Stimulated activated CD4-positive, alpha-beta T cell treated with anti-CD3 and anti-CD28 coated beads, Interleukin-12 subunit alpha, Interleukin-12 subunit beta, amount 100 ng/mL, for 4 hours (primary cell): Measurements from ENCODE around the gene SLC15A5.

Experiments
- DNase-seq: peaks from one replicate; pipeline ENCODE4 v3.0.0-alpha.2; 2020

The SLC15A5 gene

DNA sequence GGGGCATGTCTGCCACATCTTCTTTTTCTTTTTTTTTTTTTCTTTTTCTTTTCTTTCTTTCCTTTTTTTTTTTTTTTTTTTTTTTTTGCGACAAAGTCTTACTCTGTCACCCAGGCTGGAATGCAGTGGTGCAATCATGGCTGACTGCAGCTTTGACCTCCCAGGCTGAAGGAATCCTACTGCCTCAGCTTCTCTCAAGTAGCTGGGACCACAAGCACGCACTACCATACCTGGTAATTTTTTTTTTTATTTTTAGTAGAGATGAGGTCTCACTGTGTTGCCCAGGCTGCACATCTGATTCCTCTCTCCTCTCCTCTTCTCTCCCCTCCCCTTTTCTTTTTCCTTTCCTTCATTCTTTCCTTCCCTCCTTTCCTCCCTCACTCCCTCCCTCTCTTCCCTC is 18.5 kb downstream of the SLC15A5 start:
- DNase-seq = no peak

DNA sequence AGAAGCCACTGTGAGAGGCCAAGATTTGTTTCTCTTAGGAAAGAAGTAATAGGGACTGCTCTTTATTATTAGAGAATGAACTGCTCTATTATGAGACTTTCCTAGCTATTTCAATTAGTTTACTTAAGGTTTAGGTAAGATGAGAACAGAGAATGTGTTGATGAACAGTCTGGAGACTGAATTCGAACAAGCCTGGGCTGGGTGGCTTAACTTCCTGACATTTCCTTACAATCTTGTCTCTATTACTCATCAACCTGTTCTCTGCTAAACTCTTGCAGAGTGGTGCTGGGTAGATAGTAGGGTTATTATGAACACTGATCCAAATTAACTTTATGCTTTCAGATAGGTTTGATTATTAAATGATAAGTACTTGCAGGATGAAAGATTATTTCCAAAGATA is 31.2 kb downstream of the SLC15A5 start:
- no peak for DNase-seq

DNA sequence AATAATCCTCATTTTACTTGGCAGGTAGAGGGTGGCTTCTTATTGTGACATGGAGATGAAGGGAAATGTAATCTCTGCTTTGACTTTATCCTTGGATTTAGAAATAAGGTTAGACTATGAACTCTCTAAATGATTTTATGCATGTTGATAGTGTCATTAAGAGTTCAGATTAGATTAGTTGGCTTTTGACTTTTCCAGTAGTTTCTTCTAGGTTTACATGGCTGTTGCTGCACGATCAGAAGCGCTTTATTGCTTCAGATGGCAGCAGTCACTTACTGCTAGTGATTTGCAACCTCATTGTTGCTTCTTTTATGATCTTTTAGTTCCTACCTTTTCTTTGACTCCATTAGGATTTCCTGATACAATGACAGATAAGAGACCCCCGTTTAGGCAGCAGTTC is 32.3 kb downstream of the SLC15A5 start:
- no peak for DNase-seq

DNA sequence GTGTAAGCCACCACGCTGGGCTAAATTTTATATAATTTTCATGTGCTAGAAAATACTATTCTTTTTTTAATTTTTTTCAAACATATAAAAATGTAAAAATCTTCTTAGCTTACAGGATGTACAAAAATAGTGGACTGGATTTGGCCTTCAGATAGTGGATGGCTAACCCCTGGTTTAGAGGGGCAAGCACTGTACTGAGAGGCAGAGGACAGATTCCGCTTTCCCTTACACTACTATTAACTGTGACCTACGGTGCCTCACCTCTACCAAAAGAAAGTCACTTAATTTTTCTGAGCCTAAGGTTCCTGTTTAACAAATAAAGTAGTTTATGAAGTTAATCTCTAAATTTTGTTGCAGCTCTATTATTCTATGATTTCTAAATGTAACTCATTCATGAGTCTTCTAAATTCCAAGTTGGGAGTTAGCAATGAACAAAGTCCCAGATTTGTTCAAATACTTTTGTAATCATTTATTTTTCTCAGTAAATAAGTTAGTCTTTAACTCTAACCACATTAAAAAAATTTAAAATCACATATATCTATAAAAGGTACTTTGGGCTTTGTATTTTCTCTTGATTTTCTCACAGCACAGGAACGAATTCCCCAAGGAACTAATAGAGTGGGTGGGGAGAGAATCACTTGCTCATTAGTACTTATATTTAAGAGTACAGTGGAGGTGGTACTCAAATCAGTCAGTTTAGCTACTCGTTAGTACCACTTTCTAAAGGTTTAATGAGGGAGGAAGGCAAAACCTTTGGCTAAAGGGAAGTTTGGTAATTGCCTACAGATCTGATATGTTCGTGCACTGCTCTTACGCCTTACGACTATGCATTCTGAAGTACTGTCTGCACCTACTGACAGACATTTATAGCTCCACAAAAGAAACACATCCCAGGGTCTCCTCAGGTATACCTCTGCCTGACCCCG is 33.7 kb downstream of the SLC15A5 start:
- DNase-seq = no peak

DNA sequence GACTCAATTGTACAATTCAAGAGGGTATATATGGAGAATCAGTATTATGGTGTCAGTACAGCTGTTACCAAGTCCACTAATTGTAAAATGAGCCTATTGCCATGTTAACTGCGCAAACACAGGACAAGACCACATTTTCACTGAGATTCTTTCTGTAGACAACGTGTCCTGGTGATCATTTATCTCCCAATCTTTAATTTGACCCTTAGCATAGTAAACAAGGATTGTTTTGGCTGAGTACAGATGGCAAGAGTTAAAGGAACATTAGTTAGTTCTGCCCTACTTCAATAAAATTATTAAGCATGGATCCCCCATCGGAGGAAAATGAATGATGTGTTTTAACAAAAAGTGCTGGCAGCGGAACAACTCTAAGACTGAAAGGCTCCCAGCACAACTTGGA is 36.1 kb downstream of the SLC15A5 start:
- no peak for DNase-seq

DNA sequence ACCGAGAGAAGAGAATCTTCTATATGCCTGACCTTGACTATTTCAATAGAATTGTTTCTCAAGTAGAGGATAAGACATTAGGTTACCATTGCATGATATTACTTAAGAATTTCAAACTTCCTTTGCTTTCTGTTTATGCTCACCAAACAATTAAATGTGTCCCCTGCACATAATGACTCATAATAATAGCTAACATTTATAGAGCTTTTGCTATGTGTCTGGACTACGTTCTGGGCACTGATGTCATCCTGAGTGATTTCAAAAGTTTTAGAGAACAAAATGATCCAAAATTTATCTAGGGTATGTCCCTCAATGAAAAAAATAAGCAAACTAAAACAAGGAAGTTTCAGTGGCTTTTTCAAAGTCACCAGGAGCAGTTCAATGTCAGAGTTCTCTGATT is 38.8 kb downstream of the SLC15A5 start:
- DNase-seq = no peak

DNA sequence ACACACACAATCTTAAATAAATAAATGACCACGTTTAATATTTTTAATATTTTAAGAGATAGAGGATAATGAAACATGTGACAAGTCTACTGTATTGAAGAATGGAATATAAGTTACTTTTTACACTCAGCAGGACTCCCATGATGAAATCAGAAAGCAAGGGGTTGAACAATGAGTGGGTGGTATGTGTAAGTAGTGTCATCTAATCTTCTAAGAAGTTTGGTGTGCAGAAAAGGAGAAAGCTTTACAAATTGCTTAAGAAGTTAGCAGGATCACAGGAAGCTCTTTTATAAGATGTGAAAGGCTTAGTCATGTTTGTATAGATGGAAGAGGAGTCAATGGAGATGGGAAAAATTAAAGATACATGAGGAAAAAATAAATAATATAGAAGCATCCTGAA is 47.8 kb downstream of the SLC15A5 start:
- no peak for DNase-seq

DNA sequence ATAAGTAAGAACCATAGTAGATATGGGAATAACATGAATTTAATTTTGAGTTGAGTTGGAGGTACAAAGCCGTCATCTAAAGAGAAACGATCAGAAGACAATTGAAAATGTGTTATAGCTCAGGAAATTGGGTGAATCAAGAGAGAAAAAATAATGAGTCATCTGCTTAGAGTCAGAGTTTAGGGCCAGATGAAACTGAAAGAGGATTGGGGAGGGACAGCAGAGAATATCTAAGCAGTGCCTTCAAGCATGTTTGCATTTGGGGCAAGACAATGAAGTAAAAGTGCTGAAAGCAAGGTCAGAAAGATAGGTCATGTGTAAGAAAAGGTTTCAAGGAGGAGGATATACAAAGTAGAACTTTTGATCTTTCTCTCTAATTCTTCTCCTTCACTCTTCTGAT is 49.4 kb downstream of the SLC15A5 start:
- no peak for DNase-seq

DNA sequence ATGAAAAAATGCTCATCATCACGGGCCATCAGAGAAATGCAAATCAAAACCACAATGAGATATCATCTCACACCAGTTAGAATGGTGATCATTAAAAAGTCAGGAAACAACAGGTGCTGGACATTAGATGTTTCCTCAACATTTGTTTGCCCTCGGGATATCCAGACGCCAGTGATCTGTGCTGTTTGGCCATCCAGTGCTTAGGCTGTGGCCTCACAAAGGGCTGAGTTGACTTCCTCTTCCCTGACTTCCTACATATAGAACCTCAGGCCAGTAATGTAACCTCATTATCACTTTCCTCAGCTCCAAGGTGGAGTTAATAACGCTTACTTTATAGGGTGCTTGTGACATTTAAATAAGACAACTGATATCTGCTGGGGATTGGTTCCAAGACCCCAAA is 51.8 kb downstream of the SLC15A5 start:
- DNase-seq = no peak

DNA sequence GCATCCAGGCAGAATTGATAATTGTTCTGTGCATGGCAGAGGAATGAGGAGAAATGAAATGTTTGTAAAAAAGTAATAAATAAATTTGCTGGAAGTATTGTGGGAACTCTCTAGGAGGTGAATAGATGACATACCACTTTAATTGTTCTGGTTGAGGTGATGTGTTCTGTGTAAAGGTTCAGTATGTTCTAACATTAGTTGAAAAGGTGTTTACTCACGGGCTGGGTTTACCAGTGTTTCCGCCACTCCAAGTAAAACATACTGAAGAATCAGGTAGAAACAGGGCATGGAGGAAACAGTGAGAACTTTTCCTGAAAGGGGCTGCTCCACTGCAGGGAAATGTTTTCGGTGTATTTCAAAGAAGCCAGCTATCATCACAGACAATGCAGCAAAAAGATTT is 53.3 kb downstream of the SLC15A5 start:
- DNase-seq = no peak

DNA sequence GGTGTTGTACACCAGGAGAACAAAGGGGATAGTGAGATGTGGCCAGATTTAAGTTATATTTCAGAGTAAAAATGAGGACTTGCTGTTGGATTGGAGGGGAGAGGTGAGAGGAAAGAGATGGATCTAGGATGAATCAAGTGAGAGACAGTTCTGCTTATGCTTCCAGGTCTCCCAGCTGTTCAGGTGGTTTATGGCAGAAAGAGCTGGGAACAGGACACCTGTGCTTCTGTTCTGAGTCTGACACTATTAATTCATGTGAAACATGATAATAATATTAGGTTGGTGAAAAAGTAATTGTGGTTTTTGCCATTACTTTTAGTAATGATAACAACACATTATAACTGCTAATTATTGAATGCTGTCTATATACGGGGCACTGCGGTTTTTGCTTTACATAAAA is 55.7 kb downstream of the SLC15A5 start:
- DNase-seq = no peak

DNA sequence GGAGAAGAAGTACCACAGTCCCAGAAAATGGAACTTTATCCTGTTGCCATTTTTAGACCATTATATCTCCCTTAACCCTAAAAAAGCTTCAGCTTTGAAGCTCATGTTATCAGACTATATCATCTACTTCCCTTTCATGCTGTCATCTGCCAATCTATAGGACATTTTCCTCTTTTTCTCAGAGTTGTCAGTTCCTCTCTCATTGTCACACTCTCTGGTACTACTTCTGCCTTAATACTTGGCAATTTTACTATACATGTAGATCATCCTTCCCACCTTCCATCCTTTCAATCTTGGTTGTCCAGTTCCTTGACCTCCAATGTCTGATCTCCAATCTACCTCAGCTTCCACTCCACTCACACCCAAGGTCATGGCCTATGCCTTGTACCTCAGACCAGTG is 57.4 kb downstream of the SLC15A5 start:
- no peak for DNase-seq

DNA sequence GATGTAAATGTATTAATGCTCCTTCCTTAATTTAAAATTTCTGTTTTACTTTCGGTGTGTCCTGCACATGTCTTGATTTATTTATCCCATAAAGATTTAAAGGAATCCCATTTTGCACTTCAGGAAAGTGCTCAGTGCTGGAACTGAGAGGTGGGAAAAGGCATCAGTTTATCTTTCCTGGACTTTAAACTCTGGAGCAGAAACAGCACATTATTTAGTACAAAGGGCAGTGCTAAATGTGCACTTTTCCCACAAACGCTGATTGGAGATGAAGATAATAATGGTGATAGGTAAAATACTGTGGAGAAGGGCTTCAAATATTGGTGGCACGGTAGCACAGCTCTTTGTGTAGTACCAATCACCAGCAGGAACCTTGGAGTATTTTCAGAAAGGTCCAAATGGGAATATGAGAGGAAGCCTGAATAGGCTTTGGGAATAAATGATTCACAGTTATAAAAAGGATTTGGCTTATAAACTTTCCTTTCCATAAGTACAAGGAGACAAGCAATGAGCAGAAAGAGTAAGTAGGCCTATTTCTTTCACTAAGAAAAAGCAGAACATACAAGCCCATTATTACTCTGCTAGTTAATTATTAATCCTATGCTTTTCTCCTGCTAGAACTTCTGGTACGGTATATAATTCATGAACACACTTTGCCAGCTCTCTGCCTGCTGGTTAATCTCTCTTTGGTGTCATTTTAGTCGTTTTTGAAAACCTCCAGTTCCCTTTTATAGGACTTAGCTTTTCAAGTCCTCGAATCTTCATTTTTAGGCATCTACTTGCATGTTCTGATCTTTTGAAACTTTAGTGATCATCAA is 58.3 kb downstream of the SLC15A5 start:
- DNase-seq = no peak

DNA sequence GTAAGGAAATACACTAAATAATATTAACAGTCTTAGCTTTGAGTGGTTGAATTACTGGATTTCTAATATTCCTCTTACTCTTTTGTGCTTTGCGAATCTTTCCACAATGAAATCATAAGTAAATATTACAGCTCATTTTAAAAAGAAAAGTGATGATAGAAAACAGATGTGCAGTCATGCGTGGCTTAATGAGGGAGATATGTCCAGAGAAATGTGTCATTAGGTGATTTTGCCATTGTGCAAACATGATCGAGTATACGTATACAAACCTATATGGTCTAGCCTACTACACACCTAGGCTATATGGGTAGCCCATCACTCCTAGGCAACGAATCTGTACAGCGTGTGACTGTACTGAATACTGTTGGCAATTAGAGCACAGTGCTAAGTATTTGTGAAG is 59.3 kb downstream of the SLC15A5 start:
- DNase-seq = no peak

DNA sequence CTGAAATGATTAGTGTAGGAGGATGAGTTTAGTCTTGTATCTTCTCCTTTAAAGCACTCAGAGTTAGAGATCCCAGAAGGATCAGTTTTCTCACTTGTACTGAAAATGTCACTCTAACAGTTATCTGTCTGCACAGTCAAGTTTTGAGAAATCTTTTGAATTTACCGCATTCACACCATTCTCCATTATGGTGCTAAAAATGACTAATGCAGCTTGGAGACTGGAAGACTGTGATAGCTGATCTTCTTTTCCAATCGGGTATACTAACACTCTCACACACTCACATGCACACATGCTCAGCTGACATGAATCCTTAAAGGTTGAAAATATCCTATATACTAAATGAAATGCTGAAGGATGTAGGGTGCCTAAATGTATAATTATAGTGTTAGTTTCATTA is 65.8 kb downstream of the SLC15A5 start:
- no peak for DNase-seq

DNA sequence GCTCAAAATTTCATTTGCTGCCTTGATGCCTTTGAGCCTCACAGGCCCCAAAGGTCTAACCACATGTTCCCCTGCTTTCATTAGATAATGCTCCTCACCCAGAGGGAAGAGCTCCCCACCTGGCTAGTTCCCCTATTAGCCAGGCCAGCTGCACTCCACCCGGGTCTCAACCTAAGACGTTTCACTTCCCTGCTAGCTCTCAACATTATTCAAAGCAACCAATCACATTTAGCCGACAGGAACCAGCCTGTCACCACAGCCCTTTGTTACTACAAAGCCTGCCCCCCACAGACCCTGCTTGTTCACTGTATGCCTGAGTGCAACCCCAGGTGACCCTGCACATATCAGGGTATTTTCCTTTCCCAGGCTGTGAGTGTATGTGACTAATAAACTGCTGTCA is 78.6 kb downstream of the SLC15A5 start:
- no peak for DNase-seq

DNA sequence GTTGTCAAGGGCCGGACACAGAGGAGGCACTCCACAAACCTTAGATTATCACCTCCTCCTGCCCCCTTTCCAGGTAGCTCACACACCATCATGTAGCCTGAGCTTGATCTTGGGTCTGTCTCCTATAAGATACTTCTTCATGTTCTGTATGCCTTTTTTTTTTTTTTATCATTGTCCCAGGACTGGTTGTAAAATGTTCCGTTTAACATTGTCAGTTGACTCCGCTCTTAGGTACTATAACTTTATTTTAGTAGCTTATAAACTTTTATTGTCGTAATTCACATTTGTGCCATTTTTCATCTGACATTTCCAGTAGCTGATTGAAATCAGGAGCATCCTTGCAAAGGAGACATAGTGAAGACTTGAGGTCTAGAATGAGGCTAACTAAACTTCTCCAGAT is 79.9 kb downstream of the SLC15A5 start:
- no peak for DNase-seq

DNA sequence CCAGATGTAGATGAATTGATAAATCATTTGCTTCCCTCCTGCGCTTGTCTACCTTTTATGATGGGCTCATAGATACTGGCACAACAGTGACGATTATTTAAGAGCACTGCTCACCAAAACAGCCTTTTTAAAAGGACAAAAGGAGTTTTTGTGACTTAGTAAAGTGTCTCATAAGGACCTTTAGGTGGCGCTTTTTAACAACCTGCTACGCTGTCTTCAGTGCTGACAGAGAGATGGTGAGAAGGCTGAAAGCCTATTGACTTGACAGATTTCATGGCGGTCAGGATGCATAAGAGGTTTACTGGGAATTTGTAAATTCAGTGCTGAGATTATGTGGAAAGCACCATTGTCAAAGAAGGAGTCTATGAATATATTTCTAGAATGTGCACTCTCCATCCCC is 87.6 kb downstream of the SLC15A5 start:
- no peak for DNase-seq

DNA sequence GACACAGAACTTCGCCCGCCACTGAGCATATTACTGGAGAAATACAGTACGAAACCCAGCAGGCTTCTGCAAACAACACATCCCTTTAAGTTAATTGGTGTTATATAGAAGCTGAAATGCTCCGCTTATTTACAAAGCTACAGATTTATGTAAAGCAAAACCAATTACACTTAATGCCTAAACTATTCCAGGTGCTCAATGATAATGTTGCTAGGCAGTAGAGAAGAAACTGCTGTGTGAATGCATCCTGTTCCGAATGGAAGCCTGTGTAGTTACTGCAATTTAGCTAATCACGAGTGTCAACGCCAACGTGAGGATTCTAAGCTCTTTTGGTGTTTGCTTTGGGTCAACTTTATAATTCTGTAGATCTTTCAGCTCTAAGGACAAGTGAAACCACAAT is 89.8 kb downstream of the SLC15A5 start:
- no peak for DNase-seq

DNA sequence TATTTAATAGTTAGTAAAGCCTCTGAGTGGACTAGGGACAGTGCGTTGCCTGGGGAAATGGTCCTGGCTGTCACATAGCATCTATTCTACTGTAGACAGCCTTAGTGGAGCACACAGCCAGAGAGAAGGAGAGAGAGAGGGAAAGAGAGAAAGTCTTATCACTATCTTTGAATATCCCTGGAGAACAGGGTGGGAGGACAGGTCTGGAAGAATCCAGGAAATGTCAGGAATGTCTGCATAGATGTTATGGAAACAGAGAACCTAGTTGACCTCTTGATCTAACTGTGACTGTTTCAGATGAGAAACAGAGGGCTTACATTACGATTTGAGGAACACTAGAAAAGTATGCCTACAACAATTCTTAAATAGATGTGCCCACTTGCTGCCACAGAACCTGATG is 92.8 kb downstream of the SLC15A5 start:
- DNase-seq = no peak

DNA sequence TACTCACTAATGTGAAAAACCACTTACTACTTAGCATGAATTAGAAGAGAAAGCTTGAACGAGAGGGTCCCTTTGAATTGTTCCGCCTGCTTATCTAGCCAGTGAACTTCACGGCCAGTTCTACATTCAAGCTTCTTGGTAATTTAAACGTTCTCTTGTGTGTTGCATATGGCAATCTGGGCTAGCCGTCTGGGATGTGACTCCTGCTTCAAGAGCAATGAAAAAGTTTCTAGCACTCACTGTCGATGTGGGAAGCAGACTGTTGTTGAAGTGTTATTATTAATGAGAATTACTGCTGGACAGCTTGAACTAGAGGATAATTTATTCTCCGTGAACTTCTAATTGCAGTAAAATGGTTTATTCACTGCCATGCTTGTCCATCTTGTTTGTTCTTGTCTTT is 93.9 kb downstream of the SLC15A5 start:
- DNase-seq = no peak

DNA sequence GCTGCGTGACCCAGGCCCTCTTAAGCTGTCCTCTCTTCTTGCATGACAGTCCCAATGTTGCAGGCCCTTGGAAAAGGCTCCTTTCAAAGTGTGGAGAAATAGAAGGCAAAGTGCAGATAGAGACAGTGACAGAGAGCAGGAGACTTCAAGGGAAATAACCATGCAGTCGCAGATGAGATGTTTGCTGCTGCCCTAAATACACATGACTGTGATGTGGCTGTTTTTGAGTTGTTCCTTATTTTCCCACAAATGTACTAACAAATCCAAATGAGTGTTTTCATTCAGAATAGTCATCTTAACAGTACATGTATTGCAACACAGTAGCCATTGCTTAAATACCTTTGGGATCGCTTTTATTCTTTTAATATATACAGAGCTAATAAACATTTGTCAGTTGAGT is 101.6 kb downstream of the SLC15A5 start:
- no peak for DNase-seq

DNA sequence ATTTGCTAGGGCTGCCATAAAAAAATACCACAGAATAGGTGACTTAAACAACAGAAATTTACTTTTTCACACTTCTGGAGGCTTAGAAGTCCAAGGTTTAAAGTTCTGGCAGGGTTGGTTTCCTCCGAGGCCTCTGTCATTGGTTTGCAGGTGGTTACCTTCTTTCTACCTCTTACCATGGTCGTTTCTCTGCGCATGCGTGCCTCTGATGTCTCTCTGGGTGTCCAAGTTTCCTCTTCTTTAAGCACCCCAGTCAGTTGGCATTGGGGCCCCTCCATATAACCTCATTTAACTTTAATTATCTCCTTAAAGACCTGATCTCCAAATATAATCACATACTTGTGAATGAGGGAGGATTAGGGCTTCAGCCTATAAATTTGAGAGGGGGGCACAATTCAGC is 103.2 kb downstream of the SLC15A5 start:
- DNase-seq = no peak

DNA sequence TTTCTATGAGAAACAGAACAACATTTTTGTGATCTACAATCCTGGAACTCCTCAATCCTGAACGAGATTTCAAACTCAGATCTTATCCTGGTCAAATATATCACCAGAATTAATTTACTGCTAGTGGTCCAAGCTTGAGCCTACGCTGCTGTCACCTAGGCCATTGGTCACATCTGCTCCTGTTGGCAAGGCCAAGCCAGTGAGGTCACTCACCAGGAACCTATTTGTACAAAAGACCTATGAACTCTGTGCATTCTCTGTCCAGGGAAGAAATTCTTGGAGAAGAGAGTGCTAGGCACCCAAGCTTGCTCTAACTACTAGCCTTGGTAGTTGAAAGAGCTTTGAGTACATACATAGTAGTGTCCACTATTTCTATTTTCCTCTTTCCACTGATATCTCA is 106.1 kb downstream of the SLC15A5 start:
- no peak for DNase-seq
